ENCODE data around the gene KRAS. TPM values are rescaled to one million over a fixed set of nuclear protein-coding genes. Genes with fewer than 3 reads are reported as not detected.

The KRAS gene
- polyA plus RNA-seq, 1 donor (not counting 4 experiments of a cell fraction or from before 2014, with no cell fraction given) = 26.1 TPM

DNA sequence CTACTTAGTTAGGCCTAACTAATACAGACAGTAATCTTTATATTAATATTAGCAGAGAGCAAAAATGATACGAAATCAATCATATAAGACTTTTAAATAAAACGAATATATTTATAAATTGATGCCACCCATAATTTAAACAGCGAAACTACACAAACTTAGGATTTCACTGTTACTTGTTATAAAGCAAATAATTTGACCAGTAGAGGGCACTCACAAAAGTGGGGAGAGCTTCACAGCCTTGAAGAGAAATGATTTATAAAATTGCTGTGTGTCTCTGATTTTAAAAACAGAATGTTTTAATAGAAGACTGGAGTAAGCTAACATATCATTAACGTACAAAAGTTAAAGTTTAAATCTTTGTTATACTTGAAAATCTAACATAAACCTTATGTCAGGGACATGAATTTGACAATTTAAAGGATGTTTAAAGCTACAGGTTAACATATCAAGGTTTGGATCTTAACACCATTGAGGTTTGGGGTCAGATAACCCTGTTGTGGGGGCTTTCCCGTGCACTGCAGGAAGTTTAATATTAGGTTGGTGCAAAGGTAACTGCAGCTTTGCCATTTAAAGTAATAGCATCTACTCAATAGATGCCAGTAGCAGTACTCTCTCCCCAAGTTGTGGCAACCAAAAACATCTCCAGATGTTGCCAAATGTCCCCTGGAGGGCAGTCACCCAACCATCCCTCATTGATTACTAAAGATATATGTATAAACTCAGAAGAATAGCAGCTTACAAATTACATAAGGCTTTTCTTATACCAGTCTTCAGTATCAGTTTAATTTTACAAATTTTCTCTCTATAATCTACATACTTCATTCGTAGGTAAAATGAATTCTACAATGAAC, 9.3 kb downstream of the KRAS start:
- Histone ChIP-seq H3K27me3 (ENCODE audit: control insufficient read depth, extremely low read depth, insufficient read depth, low read length) (no peaks in the 10 kb centered on the region), H3K9me3 (ENCODE audit: control insufficient read depth, low read depth, low read length) (no peaks in the 10 kb centered on the region), H3K9me1 (ENCODE audit: control insufficient read depth, extremely low read depth, insufficient read depth, low read length) (no peaks in the 10 kb centered on the region), H3K79me2 (ENCODE audit: control insufficient read depth, insufficient read depth, low read length) (peaks cover 61% of the 10 kb centered on the region), H3K9ac (ENCODE audit: control insufficient read depth, extremely low read depth, insufficient read depth, low read length) (no peak overlapping the region), H3K4me2 (ENCODE audit: control insufficient read depth, extremely low read depth, insufficient read depth, low read depth, low read length) (no peak overlapping the region), H3K4me1 (ENCODE audit: control insufficient read depth, extremely low read depth, insufficient read depth, low read length) (peaks cover 3% of the 10 kb centered on the region), H2AFZ (ENCODE audit: control insufficient read depth, low read length) (no peak overlapping the region), H4K20me1 (ENCODE audit: control insufficient read depth, extremely low read depth, insufficient read depth, low read length) (no peaks in the 10 kb centered on the region), H3K36me3 (ENCODE audit: control insufficient read depth in 2 of 2, extremely low read depth in 1 of 2, insufficient read depth in 2 of 2, low read length in 2 of 2) (peaks cover 2 to 3% of the 10 kb centered on the region in 2 experiments), H3K27ac (ENCODE audit: control insufficient read depth, insufficient read depth, low read length) (no peak overlapping the region), H3K4me3 (ENCODE audit: control insufficient read depth in 2 of 3, extremely low read depth in 1 of 3, insufficient read depth in 2 of 3, low read depth in 1 of 3, low read length in 3 of 3) (no peak overlapping the region)
- no peak for FAIRE-seq
- TF ChIP-seq EZH2 (IDR thresholded peaks at IDR 0.05; ENCODE audit: low read length) = no peak
- TF ChIP-seq, protein P1, sequence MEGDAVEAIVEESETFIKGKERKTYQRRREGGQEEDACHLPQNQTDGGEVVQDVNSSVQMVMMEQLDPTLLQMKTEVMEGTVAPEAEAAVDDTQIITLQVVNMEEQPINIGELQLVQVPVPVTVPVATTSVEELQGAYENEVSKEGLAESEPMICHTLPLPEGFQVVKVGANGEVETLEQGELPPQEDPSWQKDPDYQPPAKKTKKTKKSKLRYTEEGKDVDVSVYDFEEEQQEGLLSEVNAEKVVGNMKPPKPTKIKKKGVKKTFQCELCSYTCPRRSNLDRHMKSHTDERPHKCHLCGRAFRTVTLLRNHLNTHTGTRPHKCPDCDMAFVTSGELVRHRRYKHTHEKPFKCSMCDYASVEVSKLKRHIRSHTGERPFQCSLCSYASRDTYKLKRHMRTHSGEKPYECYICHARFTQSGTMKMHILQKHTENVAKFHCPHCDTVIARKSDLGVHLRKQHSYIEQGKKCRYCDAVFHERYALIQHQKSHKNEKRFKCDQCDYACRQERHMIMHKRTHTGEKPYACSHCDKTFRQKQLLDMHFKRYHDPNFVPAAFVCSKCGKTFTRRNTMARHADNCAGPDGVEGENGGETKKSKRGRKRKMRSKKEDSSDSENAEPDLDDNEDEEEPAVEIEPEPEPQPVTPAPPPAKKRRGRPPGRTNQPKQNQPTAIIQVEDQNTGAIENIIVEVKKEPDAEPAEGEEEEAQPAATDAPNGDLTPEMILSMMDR (optimal IDR thresholded peaks at IDR 0.05 in 1 of 3, IDR thresholded peaks at IDR 0.05 in 1 of 3, conservative IDR thresholded peaks at IDR 0.05 in 1 of 3; ENCODE audit: extremely low read depth in 1 of 3, insufficient read depth in 2 of 3, low read length in 3 of 3) = peak in 2 of 3 experiments; percentile 42 to 45
- DNase-seq (ENCODE audit: low read depth, low spot score) = no peak
- dilution Hi-C loops (cut with MboI; ENCODE audit: extremely low pct_ligation_motif_present, low sequenced_read_pairs) = no loop called here

DNA sequence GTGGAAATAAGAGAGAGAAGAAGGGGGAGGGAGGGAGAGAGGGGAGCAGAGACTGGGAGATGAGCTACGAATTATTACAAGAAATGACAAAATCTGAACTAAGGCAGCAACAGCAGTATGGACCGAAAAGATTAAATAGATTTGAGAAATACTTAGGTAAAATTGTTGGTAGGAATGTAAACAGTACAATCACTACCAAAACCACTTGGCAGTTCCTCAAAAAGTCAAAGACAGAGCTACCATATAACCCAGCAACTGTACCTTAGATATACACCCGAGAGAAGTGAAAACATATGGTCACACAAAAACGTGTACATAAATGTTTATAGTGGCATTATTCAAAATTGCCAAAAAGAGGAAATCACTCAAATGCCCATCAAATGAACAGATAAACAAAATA, 14.1 kb downstream of the KRAS start:
- H3K4me1 ChIP-seq (ENCODE audit: control insufficient read depth, extremely low read depth, insufficient read depth, low read length) = peaks cover 7% of the 10 kb centered on the region
- DNase-seq (ENCODE audit: low read depth, low spot score) (no peak), FAIRE-seq (no peak)
- H3K27me3 ChIP-seq (ENCODE audit: control insufficient read depth, extremely low read depth, insufficient read depth, low read length) = no peaks in the 10 kb centered on the region
- H3K9me3 ChIP-seq (ENCODE audit: control insufficient read depth, low read depth, low read length) = no peaks in the 10 kb centered on the region
- H2AFZ ChIP-seq (ENCODE audit: control insufficient read depth, low read length) = no peak overlapping the region
- peaks cover 59% of the 10 kb centered on the region for H3K79me2 ChIP-seq (ENCODE audit: control insufficient read depth, insufficient read depth, low read length)
- H3K4me2 ChIP-seq (ENCODE audit: control insufficient read depth, extremely low read depth, insufficient read depth, low read depth, low read length) = no peak overlapping the region
- no peak overlapping the region for H3K9ac ChIP-seq (ENCODE audit: control insufficient read depth, extremely low read depth, insufficient read depth, low read length)
- H3K36me3 ChIP-seq (ENCODE audit: control insufficient read depth in 2 of 2, extremely low read depth in 1 of 2, insufficient read depth in 2 of 2, low read length in 2 of 2) = peaks cover 2 to 4% of the 10 kb centered on the region in 2 experiments
- peaks cover 2% of the 10 kb centered on the region for H3K9me1 ChIP-seq (ENCODE audit: control insufficient read depth, extremely low read depth, insufficient read depth, low read length)
- TF ChIP-seq EZH2 (IDR thresholded peaks at IDR 0.05; ENCODE audit: low read length) = no peak
- TF ChIP-seq, protein P1 (optimal IDR thresholded peaks at IDR 0.05 in 1 of 3, IDR thresholded peaks at IDR 0.05 in 1 of 3, conservative IDR thresholded peaks at IDR 0.05 in 1 of 3; ENCODE audit: extremely low read depth in 1 of 3, insufficient read depth in 2 of 3, low read length in 3 of 3) = no peak
- no peak overlapping the region for H3K4me3 ChIP-seq (ENCODE audit: control insufficient read depth in 2 of 3, extremely low read depth in 1 of 3, insufficient read depth in 2 of 3, low read depth in 1 of 3, low read length in 3 of 3)
- H3K27ac ChIP-seq (ENCODE audit: control insufficient read depth, insufficient read depth, low read length) = no peak overlapping the region
- dilution Hi-C loops (cut with MboI; ENCODE audit: extremely low pct_ligation_motif_present, low sequenced_read_pairs) = no loop called here
- H4K20me1 ChIP-seq (ENCODE audit: control insufficient read depth, extremely low read depth, insufficient read depth, low read length) = no peaks in the 10 kb centered on the region
